GM23338 (cell line): Measurements from ENCODE around the gene RNF141. TPM values are rescaled to one million over a fixed set of nuclear protein-coding genes. Genes with fewer than 3 reads are reported as not detected.

Source experiments
- ATAC-seq: fragments of 200-7000 bp; cut with Tn5 transposase; 3 replicates; pipeline ENCODE4 v1.9.1; 2020
- DNase-seq: peaks from one replicate; pipeline ENCODE4 v3.0.0-alpha.2; 2015; ENCODE audit warnings: low spot score
- H2AFZ ChIP-seq: fragments of 200-600 bp; sonication (generic); 2 replicates; pipeline ENCODE4 v1.8.0; 2016; ENCODE audit warnings: antibody characterized with exemption, mild to moderate bottlenecking, moderate library complexity
- H3F3A ChIP-seq: fragments of 200-600 bp; sonication (generic); replicated peaks from 2 replicates; pipeline ENCODE4 v1.8.0; 2017; ENCODE audit warnings: antibody characterized with exemption, mixed run types, low read depth
- H3K27ac ChIP-seq: fragments of 200-600 bp; sonication (generic); 2 replicates; pipeline ENCODE4 v1.6.1; 2016; ENCODE audit warnings: low read depth
- H3K27me3 ChIP-seq: fragments of 200-600 bp; sonication (generic); 2 replicates; pipeline ENCODE4 v1.8.0; 2016; ENCODE audit warnings: mild to moderate bottlenecking, mixed run types, moderate library complexity; ENCODE audit not compliant: insufficient read depth
- H3K36me3 ChIP-seq: fragments of 200-600 bp; sonication (generic); 2 replicates; pipeline ENCODE4 v1.8.0; 2016; ENCODE audit warnings: mild to moderate bottlenecking; ENCODE audit not compliant: insufficient read depth
- H3K4me1 ChIP-seq: fragments of 200-600 bp; sonication (generic); 2 replicates; pipeline ENCODE4 v1.8.0; 2016; ENCODE audit warnings: mild to moderate bottlenecking, moderate library complexity; ENCODE audit not compliant: insufficient read depth
- H3K4me2 ChIP-seq: fragments of 200-600 bp; sonication (generic); 2 replicates; pipeline ENCODE4 v1.7.1; 2017; ENCODE audit warnings: mixed run types
- H3K4me3 ChIP-seq: fragments of 200-600 bp; sonication (generic); 2 replicates; pipeline ENCODE4 v1.6.1; 2016; ENCODE audit warnings: mixed run types
- H3K79me2 ChIP-seq: fragments of 200-600 bp; sonication (generic); replicated peaks from 2 replicates; pipeline ENCODE4 v1.8.0; 2017; ENCODE audit warnings: mild to moderate bottlenecking; ENCODE audit not compliant: insufficient read depth
- H3K9me2 ChIP-seq: fragments of 200-600 bp; sonication (generic); 2 replicates; pipeline ENCODE4 v1.8.0; 2017; ENCODE audit not compliant: insufficient read depth
- H4K20me1 ChIP-seq: fragments of 200-600 bp; sonication (generic); replicated peaks from 2 replicates; pipeline ENCODE4 v1.8.0; 2017; ENCODE audit warnings: mild to moderate bottlenecking; ENCODE audit not compliant: insufficient read depth
- H3K27ac Mint-ChIP-seq: 2 replicates; pipeline ENCODE4 v1.8.0; 2020; ENCODE audit warnings: inconsistent platforms, mild to moderate bottlenecking, moderate library complexity, mixed read lengths
- H3K27me3 Mint-ChIP-seq: 3 replicates; pipeline ENCODE4 v1.8.0; 2022; ENCODE audit warnings: low read depth, mild to moderate bottlenecking, moderate library complexity, mixed read lengths, inconsistent platforms; ENCODE audit not compliant: insufficient read depth, poor library complexity
- H3K36me3 Mint-ChIP-seq: 3 replicates; pipeline ENCODE4 v1.8.0; 2021; ENCODE audit warnings: low read depth, mild to moderate bottlenecking, inconsistent platforms, moderate library complexity, mixed read lengths
- H3K4me1 Mint-ChIP-seq: 3 replicates; pipeline ENCODE4 v1.8.0; 2020; ENCODE audit warnings: mild to moderate bottlenecking, inconsistent platforms, mixed read lengths
- H3K4me3 Mint-ChIP-seq: 3 replicates; pipeline ENCODE4 v1.8.0; 2021; ENCODE audit warnings: moderate library complexity, mild to moderate bottlenecking, inconsistent platforms, mixed read lengths
- H3K9me3 Mint-ChIP-seq: 3 replicates; pipeline ENCODE4 v1.8.0; 2020; ENCODE audit warnings: moderate library complexity, mild to moderate bottlenecking, inconsistent platforms, mixed read lengths
- ZNF114 ChIP-seq: fragments of 250-450 bp; sonication (Bioruptor Pico); IDR thresholded peaks from 2 replicates; pipeline ENCODE4 v1.5.0; 2020; ENCODE audit warnings: mild to moderate bottlenecking, moderate library complexity
- ZNF331 ChIP-seq: fragments of 250-450 bp; sonication (Bioruptor Pico); IDR thresholded peaks from 2 replicates; pipeline ENCODE4 v1.5.0; 2020; ENCODE audit warnings: low read depth, mild to moderate bottlenecking, moderate library complexity
- ZNF462 ChIP-seq: fragments of 250-450 bp; sonication (Bioruptor Pico); IDR thresholded peaks from 2 replicates; pipeline ENCODE4 v1.5.0; 2020; ENCODE audit warnings: mild to moderate bottlenecking, moderate library complexity
- polyA plus RNA-seq: library from polyadenylated mRNA; unstranded; fragments of >200 nt; fragmentation: Nextera tagmentation; extraction: Ambion mirVana; gene quantifications from 2 replicates; pipeline ENCODE4 v1.2.1, GENCODE V29; 2016
- total RNA-seq: library from RNA; depleted of rRNA; stranded (reverse); fragments of >200 nt; shearing (Covaris generic); gene quantifications from 2 replicates; pipeline ENCODE4 v1.2.3, GENCODE V29; 2014

RNF141 gene
- total and polyA plus RNA-seq, 2 experiments from 2014 or later, result 11.4 to 26.9 TPM

- TF ChIP-seq ZNF462 (no peak), ZNF331 (CRISPR knock-in tag) (no peak), ZNF114 (CRISPR knock-in tag) (no peak)
Observed at GRCh38 chr11:10550503-10551289, 9.7 kb upstream of the RNF141 start (continued).

GRCh38 chr11:10544491-10545465 lies 3.8 kb upstream of the RNF141 start:
- Histone ChIP-seq H3K4me1 (peaks cover 8% of the 10 kb centered on the region), H3K27ac (no peak overlapping the region), H3F3A (no peaks in the 10 kb centered on the region), H3K4me3 (no peak overlapping the region), H3K4me2 (no peak overlapping the region), H3K27me3 (peaks cover 4% of the 10 kb centered on the region; the same call in 1 of the 2 replicates), H3K9me2 (no peaks in the 10 kb centered on the region), H2AFZ (no peak overlapping the region), H3K79me2 (no peaks in the 10 kb centered on the region), H4K20me1 (no peaks in the 10 kb centered on the region), H3K36me3 (no peaks in the 10 kb centered on the region)
- DNase-seq, result no peak
- Mint-ChIP-seq H3K4me3 (no peak overlapping the region), H3K27me3 (peaks cover 6% of the 10 kb centered on the region), H3K27ac (no peak overlapping the region), H3K36me3 (peaks cover 3% of the 10 kb centered on the region), H3K9me3 (peaks cover 16% of the 10 kb centered on the region), H3K4me1 (peaks cover 8% of the 10 kb centered on the region)
- no peak for ATAC-seq
- TF ChIP-seq ZNF462, result no peak
